ENCODE data around the gene SYS1. TPM values are rescaled to one million over a fixed set of nuclear protein-coding genes. Genes with fewer than 3 reads are reported as not detected.
A peak's percentile ranks its signal among the peaks of the same experiment; 100 is the strongest.

SYS1 gene
- total RNA-seq, 1 donor, result 31.8 TPM

DNA sequence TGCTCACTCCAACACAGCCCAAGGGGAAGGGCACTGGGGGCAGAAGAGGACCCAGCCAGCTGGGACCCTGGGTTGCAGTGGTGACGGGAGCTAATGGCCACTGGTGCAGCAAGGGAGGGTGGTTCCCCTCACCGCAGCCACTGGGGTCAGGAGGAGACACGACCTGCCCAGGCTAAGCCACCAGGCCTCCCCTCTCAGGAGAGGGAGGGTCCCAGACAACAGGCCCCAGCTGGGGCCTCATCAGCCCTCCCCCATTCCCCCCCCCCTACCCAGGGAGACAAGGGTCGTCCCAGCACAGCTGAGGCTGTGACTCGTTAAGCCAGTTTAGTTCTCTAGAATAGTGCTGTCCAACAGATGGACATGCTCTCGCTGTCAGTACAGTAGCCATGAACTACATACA is 37.6 kb upstream of the SYS1 start:
- H3K27me3 ChIP-seq (ENCODE audit: insufficient read depth, low read length), result no peaks in the 10 kb centered on the region
- H3K36me3 ChIP-seq (ENCODE audit: insufficient read depth, low read length), result peaks cover 57% of the 10 kb centered on the region
- H3K4me2 ChIP-seq (ENCODE audit: insufficient read depth, low read length), result no peak overlapping the region
- TF ChIP-seq, protein P1, sequence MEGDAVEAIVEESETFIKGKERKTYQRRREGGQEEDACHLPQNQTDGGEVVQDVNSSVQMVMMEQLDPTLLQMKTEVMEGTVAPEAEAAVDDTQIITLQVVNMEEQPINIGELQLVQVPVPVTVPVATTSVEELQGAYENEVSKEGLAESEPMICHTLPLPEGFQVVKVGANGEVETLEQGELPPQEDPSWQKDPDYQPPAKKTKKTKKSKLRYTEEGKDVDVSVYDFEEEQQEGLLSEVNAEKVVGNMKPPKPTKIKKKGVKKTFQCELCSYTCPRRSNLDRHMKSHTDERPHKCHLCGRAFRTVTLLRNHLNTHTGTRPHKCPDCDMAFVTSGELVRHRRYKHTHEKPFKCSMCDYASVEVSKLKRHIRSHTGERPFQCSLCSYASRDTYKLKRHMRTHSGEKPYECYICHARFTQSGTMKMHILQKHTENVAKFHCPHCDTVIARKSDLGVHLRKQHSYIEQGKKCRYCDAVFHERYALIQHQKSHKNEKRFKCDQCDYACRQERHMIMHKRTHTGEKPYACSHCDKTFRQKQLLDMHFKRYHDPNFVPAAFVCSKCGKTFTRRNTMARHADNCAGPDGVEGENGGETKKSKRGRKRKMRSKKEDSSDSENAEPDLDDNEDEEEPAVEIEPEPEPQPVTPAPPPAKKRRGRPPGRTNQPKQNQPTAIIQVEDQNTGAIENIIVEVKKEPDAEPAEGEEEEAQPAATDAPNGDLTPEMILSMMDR (IDR thresholded peaks at IDR 0.05; ENCODE audit: extremely low read depth, low read depth, low read length), result no peak
- H4K20me1 ChIP-seq (ENCODE audit: insufficient read depth, low read length), result peaks cover 43% of the 10 kb centered on the region
- H3K4me3 ChIP-seq (ENCODE audit: insufficient read depth, low read length), result no peak overlapping the region
- H3K79me2 ChIP-seq (ENCODE audit: insufficient read depth, low read length), result peaks cover 23% of the 10 kb centered on the region
- no peak overlapping the region for H2AFZ ChIP-seq (ENCODE audit: low read length)
- peak; percentile 25 for DNase-seq (ENCODE audit: insufficient read length, low spot score, missing footprints)
- H3K9me3 ChIP-seq (ENCODE audit: low read depth, low read length), result no peaks in the 10 kb centered on the region
- no peak overlapping the region for H3K27ac ChIP-seq (ENCODE audit: low read depth, low read length)
- no peaks in the 10 kb centered on the region for H3K4me1 ChIP-seq (ENCODE audit: insufficient read depth, low read length)

DNA sequence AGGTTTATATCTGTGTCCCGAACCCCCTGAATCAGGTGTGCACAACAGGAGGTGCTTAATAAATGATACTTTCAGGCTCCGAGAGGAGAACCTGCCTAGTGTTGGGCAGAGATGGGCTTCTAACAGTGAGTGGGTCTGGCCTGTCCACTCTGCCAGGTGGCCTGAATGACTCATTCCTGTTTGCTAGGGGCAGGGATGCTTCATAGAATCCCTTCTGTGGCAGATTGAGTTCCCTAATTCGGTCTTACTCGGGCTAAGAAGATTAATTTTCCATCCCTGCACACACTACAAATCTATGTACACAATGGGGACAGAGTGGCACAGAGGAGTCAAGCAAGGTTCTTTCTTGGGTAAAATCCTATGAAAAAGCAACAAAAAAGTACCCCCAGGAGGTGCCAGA is 34.5 kb upstream of the SYS1 start:
- TF ChIP-seq, protein P1 (IDR thresholded peaks at IDR 0.05; ENCODE audit: extremely low read depth, low read depth, low read length), result no peak
- peaks cover 55% of the 10 kb centered on the region for H4K20me1 ChIP-seq (ENCODE audit: insufficient read depth, low read length)
- no peak for DNase-seq (ENCODE audit: insufficient read length, low spot score, missing footprints)
- H3K4me2 ChIP-seq (ENCODE audit: insufficient read depth, low read length), result no peak overlapping the region
- peak overlapping the region; percentile 61 for H3K27ac ChIP-seq (ENCODE audit: low read depth, low read length)
- H3K9me3 ChIP-seq (ENCODE audit: low read depth, low read length), result no peaks in the 10 kb centered on the region
- no peaks in the 10 kb centered on the region for H3K4me1 ChIP-seq (ENCODE audit: insufficient read depth, low read length)
- no peak overlapping the region for H2AFZ ChIP-seq (ENCODE audit: low read length)
- peaks cover 88% of the 10 kb centered on the region for H3K36me3 ChIP-seq (ENCODE audit: insufficient read depth, low read length)
- no peaks in the 10 kb centered on the region for H3K27me3 ChIP-seq (ENCODE audit: insufficient read depth, low read length)
- peaks cover 35% of the 10 kb centered on the region for H3K79me2 ChIP-seq (ENCODE audit: insufficient read depth, low read length)
- H3K4me3 ChIP-seq (ENCODE audit: insufficient read depth, low read length), result no peak overlapping the region

DNA sequence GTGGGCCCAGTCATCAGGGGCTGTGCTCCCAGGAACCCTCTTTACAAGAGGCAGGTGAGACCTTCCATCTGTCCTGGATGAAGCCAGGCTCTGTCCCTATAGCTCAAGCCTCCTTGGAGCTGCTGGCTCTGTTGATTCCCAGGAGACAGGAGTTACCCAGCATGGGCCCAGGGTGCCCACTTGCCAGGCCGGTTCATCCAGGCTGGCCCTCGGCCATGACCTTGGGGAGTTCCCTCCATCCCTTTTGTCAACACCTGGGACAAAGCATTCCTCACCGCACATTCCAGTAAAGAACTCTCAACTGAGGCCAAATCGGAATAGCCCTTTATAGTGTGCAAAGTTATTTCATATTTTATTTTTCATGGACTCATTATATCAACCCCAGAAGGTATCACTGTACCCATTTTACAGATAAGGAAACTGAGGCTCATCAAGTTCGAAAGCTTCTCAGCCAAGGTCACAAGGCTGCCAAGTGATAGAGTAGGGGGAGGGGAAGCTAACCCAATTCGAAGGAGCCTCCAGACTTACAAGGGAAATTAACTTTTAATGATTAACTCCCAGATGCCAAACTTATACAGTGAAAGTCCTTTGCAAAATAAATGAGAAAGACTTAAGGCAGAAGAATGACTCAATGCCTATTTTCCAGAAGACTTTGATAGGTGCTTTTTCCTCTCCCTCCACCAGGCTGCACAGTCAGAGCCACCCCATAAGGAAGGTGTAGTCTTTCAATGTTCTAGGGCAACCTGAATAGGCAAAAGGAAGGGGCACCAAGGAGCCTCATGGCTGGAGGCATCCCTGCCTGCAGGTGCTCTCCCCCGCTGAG is 33.2 kb upstream of the SYS1 start:
- peaks cover 50% of the 10 kb centered on the region for H4K20me1 ChIP-seq (ENCODE audit: insufficient read depth, low read length)
- H3K27me3 ChIP-seq (ENCODE audit: insufficient read depth, low read length), result no peaks in the 10 kb centered on the region
- no peak for DNase-seq (ENCODE audit: insufficient read length, low spot score, missing footprints)
- H3K36me3 ChIP-seq (ENCODE audit: insufficient read depth, low read length), result peaks cover 94% of the 10 kb centered on the region
- TF ChIP-seq, protein P1 (IDR thresholded peaks at IDR 0.05; ENCODE audit: extremely low read depth, low read depth, low read length), result peak; percentile 16
- no peak overlapping the region for H3K4me2 ChIP-seq (ENCODE audit: insufficient read depth, low read length)
- H3K9me3 ChIP-seq (ENCODE audit: low read depth, low read length), result no peaks in the 10 kb centered on the region
- H2AFZ ChIP-seq (ENCODE audit: low read length), result no peak overlapping the region
- H3K27ac ChIP-seq (ENCODE audit: low read depth, low read length), result peak overlapping the region; percentile 61
- H3K4me1 ChIP-seq (ENCODE audit: insufficient read depth, low read length), result no peaks in the 10 kb centered on the region
- no peak overlapping the region for H3K4me3 ChIP-seq (ENCODE audit: insufficient read depth, low read length)
- peaks cover 41% of the 10 kb centered on the region for H3K79me2 ChIP-seq (ENCODE audit: insufficient read depth, low read length)

DNA sequence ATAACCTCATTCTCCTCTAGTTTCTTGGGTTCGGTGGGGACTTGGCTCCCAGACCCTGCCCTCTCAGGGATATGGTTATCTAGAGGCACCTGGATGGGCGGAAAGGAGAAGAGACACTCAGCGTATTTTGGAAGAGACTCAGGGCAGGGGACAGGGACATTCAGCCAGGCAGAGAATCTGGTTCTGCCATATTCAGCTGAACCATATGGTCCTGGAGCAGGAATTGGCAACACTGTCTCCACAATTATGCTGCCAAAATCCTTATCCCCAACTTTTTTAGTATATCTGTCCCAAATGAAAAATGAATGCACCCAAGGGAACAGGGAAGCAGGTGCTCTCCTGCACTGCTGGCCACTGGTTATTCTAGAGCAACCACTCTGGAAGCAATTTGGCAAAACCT is 32.5 kb upstream of the SYS1 start:
- H3K4me3 ChIP-seq (ENCODE audit: insufficient read depth, low read length), result no peak overlapping the region
- peaks cover 51% of the 10 kb centered on the region for H4K20me1 ChIP-seq (ENCODE audit: insufficient read depth, low read length)
- no peak overlapping the region for H3K4me2 ChIP-seq (ENCODE audit: insufficient read depth, low read length)
- H3K79me2 ChIP-seq (ENCODE audit: insufficient read depth, low read length), result peaks cover 48% of the 10 kb centered on the region
- no peak overlapping the region for H2AFZ ChIP-seq (ENCODE audit: low read length)
- TF ChIP-seq, protein P1 (IDR thresholded peaks at IDR 0.05; ENCODE audit: extremely low read depth, low read depth, low read length), result no peak
- H3K27ac ChIP-seq (ENCODE audit: low read depth, low read length), result no peak overlapping the region
- DNase-seq (ENCODE audit: insufficient read length, low spot score, missing footprints), result no peak
- no peaks in the 10 kb centered on the region for H3K9me3 ChIP-seq (ENCODE audit: low read depth, low read length)
- peaks cover 1% of the 10 kb centered on the region for H3K4me1 ChIP-seq (ENCODE audit: insufficient read depth, low read length)
- H3K36me3 ChIP-seq (ENCODE audit: insufficient read depth, low read length), result peaks cover 98% of the 10 kb centered on the region
- H3K27me3 ChIP-seq (ENCODE audit: insufficient read depth, low read length), result no peaks in the 10 kb centered on the region

Data from osteoblast (primary cell).